ENCODE data around the gene PDGFA. TPM values are rescaled to one million over a fixed set of nuclear protein-coding genes. Genes with fewer than 3 reads are reported as not detected.

Gene PDGFA
- total and polyA plus RNA-seq, 2 experiments from 2014 or later: 35.6 to 43.1 TPM

- Mint-ChIP-seq H3K4me3 (no peak overlapping the region), H3K27ac (no peak overlapping the region), H3K27me3 (ENCODE audit: insufficient read depth, low read depth, poor library complexity) (peaks cover 21% of the 10 kb centered on the region), H3K36me3 (ENCODE audit: low read depth) (peaks cover 13% of the 10 kb centered on the region; the same call in 2 of the 3 replicates), H3K9me3 (peaks cover 24% of the 10 kb centered on the region), H3K4me1 (peaks cover 4% of the 10 kb centered on the region; the same call in 1 of the 3 replicates)
- no peak overlapping the region for H3K27ac ChIP-seq (ENCODE audit: low read depth)
- no peaks in the 10 kb centered on the region for H3K79me2 ChIP-seq (replicated peaks; ENCODE audit: insufficient read depth)
- H3K36me3 ChIP-seq (ENCODE audit: insufficient read depth): no peaks in the 10 kb centered on the region
- H3K4me3 ChIP-seq: no peak overlapping the region
- H3K9me2 ChIP-seq (ENCODE audit: insufficient read depth): no peaks in the 10 kb centered on the region
- no peak overlapping the region for H2AFZ ChIP-seq
- TF ChIP-seq NANOG (IDR thresholded peaks at IDR 0.05; ENCODE audit: borderline replicate concordance) (no peak), ZNF331 (CRISPR knock-in tag; IDR thresholded peaks at IDR 0.05; ENCODE audit: low read depth) (no peak), ZNF462 (CRISPR knock-in tag; IDR thresholded peaks at IDR 0.05) (no peak), POLR2AphosphoS5 (IDR thresholded peaks at IDR 0.05; ENCODE audit: low read depth) (no peak), CTCF (conservative IDR thresholded peaks at IDR 0.05; ENCODE audit: low read depth in 2 of 2) (no peak)
- H3K27me3 ChIP-seq (ENCODE audit: insufficient read depth): no peaks in the 10 kb centered on the region
- no peaks in the 10 kb centered on the region for H3K4me1 ChIP-seq (ENCODE audit: insufficient read depth)
- H3F3A ChIP-seq (replicated peaks; ENCODE audit: low read depth): no peaks in the 10 kb centered on the region
- H3K4me2 ChIP-seq: no peak overlapping the region
- DNase-seq (ENCODE audit: low spot score): no peak
- ATAC-seq: no peak
- H4K20me1 ChIP-seq (replicated peaks; ENCODE audit: insufficient read depth): no peaks in the 10 kb centered on the region
These were observed 51.6 kb downstream of the PDGFA start for GRCh38 chr7:467856-468545.

Measured in GM23338 (cell line).